SJCRH30 (cell line): ENCODE measurements around the gene MIGA1. TPM values are rescaled to one million over a fixed set of nuclear protein-coding genes. Genes with fewer than 3 reads are reported as not detected.
A peak's percentile ranks its signal among the peaks of the same experiment; 100 is the strongest.

ENCODE experiments used
- DNase-seq, 2 experiments: peaks; one replicate each; pipeline ENCODE4 v3.0.0-alpha.2; 2015 to 2020
- H3K27ac ChIP-seq: fragments of 250-450 bp; sonication (Bioruptor Pico); 2 replicates; pipeline ENCODE4 v1.5.1; 2020; ENCODE audit warnings: mild to moderate bottlenecking, moderate library complexity
- H3K27me3 ChIP-seq: fragments of 250-450 bp; sonication (Bioruptor Pico); 2 replicates; pipeline ENCODE4 v1.5.1; 2020; ENCODE audit warnings: mild to moderate bottlenecking, moderate library complexity
- H3K36me3 ChIP-seq: fragments of 250-450 bp; sonication (Bioruptor Pico); 2 replicates; pipeline ENCODE4 v1.5.1; 2020; ENCODE audit warnings: mild to moderate bottlenecking, moderate library complexity
- H3K4me1 ChIP-seq: fragments of 250-450 bp; sonication (Bioruptor Pico); 2 replicates; pipeline ENCODE4 v1.5.1; 2020; ENCODE audit warnings: mild to moderate bottlenecking, moderate library complexity
- H3K4me3 ChIP-seq: fragments of 250-450 bp; sonication (Bioruptor Pico); 2 replicates; pipeline ENCODE4 v1.5.1; 2020; ENCODE audit warnings: mild to moderate bottlenecking, moderate library complexity
- H3K9me3 ChIP-seq: fragments of 250-450 bp; sonication (Bioruptor Pico); replicated peaks from 2 replicates; pipeline ENCODE4 v1.5.1; 2020; ENCODE audit warnings: mild to moderate bottlenecking, moderate library complexity
- total RNA-seq: library from RNA; depleted of rRNA; stranded (reverse); fragments of >200 nt; shearing (Covaris generic); gene quantifications from 2 replicates; pipeline ENCODE4 v1.2.3, GENCODE V29; 2014

Gene MIGA1
- total RNA-seq, 1 experiment from 2014 or later = 8.8 TPM

DNA sequence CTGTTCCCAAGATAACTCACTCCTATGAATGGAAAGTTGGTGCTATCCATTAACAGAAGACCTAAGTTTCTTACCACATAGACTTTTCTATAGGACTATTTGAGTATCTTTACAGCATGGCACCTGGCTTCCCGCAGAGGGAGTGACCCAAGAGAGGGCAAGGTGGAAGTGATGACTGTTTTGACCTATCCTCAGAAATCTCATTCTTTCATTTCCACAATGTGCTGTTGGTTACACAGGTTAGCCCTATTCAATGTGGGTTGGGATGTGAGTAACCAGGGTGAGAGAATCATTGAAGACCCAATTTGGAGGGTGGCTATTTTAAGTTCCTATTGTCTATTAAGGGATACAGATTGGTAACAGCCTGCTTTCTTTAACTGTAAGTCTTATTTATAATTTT, 70.6 kb downstream of the MIGA1 start:
- Histone ChIP-seq H3K9me3 (no peaks in the 10 kb centered on the region), H3K4me1 (no peaks in the 10 kb centered on the region), H3K36me3 (0 out of 2 replicates have a peak, but pooled peaks cover under 1% of the 10 kb centered on the region), H3K27me3 (no peaks in the 10 kb centered on the region), H3K4me3 (no peak overlapping the region), H3K27ac (no peak overlapping the region)
- DNase-seq = no peak

DNA sequence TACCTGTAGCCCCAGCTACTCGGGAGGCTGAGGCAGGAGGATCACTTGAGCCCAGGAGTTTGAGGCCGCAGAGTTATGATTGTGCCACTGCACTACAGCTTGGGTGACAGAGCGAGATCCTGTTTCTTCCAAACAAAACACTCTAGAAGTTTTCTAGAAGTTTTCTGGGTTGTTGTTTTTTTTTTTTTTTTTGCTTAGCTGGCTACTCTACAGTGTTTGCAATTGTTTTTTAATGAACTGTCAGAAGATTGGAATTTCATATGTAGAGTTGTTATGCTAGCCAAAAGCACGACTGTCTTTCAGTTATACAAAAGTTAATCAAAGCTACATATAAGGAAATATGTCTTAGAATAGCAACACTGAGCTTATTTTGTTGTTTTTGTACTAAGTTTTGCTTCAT, 78.1 kb downstream of the MIGA1 start:
- no peaks in the 10 kb centered on the region for H3K4me1 ChIP-seq
- peaks cover 5% of the 10 kb centered on the region; the same call in 1 of the 2 replicates for H3K9me3 ChIP-seq
- no peaks in the 10 kb centered on the region for H3K27me3 ChIP-seq
- H3K27ac ChIP-seq = no peak overlapping the region
- DNase-seq = no peak
- no peak overlapping the region for H3K4me3 ChIP-seq
- H3K36me3 ChIP-seq = peaks cover 7% of the 10 kb centered on the region; the same call in 1 of the 2 replicates

DNA sequence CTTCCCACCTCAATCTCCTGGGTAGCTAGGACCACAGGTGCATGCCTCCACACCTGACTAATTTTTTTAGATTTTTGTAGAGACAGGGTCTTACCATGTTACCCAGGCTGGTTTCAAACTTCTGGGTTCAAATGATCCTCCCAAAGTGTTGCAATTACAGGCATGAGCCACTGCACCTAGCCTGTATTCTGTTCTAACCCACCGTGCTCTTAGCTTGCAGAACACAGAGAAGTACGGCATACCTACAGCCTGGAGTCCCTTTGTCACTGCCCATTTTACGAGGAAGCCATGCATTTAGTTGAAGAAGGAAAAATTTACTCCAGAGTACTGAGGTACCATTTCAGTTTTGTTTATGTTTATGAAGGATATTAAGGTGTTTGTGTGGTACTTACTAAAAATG, 79.3 kb downstream of the MIGA1 start:
- Histone ChIP-seq H3K27me3 (no peaks in the 10 kb centered on the region), H3K27ac (no peak overlapping the region), H3K4me1 (no peaks in the 10 kb centered on the region), H3K36me3 (peaks cover 7% of the 10 kb centered on the region; the same call in 1 of the 2 replicates), H3K9me3 (peaks cover 5% of the 10 kb centered on the region; the same call in 1 of the 2 replicates), H3K4me3 (no peak overlapping the region)
- DNase-seq = no peak

DNA sequence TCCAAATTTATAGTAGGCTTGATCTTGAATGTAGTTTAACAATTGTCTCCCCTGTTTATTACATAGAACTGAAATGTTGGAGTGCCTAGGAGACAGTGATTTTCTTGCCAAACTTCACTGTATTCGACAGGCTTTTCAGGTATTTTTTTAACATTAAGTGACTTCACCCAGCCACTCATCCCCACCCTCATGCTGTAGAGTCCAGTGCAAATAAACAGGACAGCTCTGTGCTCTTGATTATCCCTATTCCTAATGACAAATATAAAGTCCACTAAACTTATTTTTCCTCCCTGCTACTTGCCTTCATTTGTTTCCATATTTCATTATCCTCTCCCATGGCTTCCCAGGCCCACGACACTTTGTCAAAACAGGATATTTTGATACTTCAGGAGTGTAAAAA, 79.8 kb downstream of the MIGA1 start:
- H3K27me3 ChIP-seq = no peaks in the 10 kb centered on the region
- peaks cover 5% of the 10 kb centered on the region; the same call in 1 of the 2 replicates for H3K9me3 ChIP-seq
- H3K36me3 ChIP-seq = peaks cover 7% of the 10 kb centered on the region; the same call in 1 of the 2 replicates
- H3K27ac ChIP-seq = no peak overlapping the region
- no peak overlapping the region for H3K4me3 ChIP-seq
- no peaks in the 10 kb centered on the region for H3K4me1 ChIP-seq
- DNase-seq = no peak

DNA sequence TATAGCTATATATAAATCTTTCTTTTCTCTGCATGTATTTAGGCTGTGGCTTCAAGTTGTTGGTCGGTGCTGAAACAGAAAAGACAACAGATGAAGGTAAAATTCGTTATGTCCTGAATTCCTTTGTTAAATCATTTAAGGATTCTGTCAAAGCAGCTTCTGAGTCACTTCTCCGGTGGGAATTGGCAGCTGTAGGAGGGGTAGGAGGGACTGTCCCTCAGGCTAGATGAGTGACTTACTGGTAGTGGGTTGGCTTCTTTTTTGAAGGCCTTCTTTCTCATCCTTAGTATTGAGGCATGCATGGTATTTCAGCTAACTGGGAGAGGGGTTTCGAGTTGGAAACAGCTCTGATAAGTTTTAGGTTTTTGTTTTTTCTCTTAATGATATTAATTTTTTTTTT, 86.8 kb downstream of the MIGA1 start:
- no peaks in the 10 kb centered on the region for H3K27me3 ChIP-seq
- no peak overlapping the region for H3K27ac ChIP-seq
- no peaks in the 10 kb centered on the region for H3K9me3 ChIP-seq
- H3K4me1 ChIP-seq = no peaks in the 10 kb centered on the region
- peaks cover 5% of the 10 kb centered on the region; the same call in 1 of the 2 replicates for H3K36me3 ChIP-seq
- DNase-seq = no peak
- no peak overlapping the region for H3K4me3 ChIP-seq

GRCh38 chr1:77872645-77873044, 93.2 kb downstream of the MIGA1 start:
- Histone ChIP-seq H3K4me3 (no peak overlapping the region), H3K9me3 (no peaks in the 10 kb centered on the region), H3K27ac (no peak overlapping the region), H3K36me3 (peaks cover 7% of the 10 kb centered on the region), H3K4me1 (peaks cover 5% of the 10 kb centered on the region), H3K27me3 (no peaks in the 10 kb centered on the region)
- DNase-seq = no peak

- Histone ChIP-seq H3K27ac (no peak overlapping the region), H3K36me3 (peaks cover 7% of the 10 kb centered on the region), H3K4me1 (peaks cover 5% of the 10 kb centered on the region), H3K9me3 (no peaks in the 10 kb centered on the region), H3K27me3 (no peaks in the 10 kb centered on the region), H3K4me3 (no peak overlapping the region)
- DNase-seq = no peak
These were observed 94.0 kb downstream of the MIGA1 start for GRCh38 chr1:77873461-77873860.

DNA sequence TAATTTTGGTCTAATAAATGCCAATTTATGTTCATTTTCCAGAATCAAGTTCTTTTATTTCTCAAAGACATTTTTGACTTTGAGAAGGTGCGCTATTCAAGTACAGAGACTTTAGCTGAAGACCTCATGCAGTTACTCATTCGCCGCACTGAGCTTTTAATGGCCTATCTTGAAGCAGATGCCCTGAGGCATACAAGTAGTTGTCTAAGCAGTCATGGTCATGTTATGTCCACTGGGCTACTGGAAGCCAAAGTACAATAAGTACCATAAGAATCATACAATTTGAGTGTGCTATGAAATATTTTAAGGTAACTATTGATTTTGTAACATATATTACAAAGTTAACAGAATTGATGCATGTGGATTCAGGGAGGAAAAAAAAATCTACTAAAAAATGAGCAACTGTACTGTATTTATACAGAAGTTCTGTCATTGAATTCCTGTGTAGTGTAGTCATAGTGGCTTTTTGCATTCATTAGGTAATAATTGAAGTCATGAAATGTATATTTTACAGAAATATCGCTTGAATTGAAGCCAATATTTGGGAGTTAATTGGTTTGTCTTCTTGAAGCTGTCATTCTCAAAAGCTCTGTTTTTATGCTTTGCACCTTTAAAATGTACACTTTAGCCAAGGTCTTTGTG, 95.5 kb downstream of the MIGA1 start:
- H3K27ac ChIP-seq = no peak overlapping the region
- peaks cover 5% of the 10 kb centered on the region; the same call in 1 of the 2 replicates for H3K36me3 ChIP-seq
- peak in 1 of 2 experiments; percentile 15 for DNase-seq
- no peaks in the 10 kb centered on the region for H3K27me3 ChIP-seq
- H3K9me3 ChIP-seq = no peaks in the 10 kb centered on the region
- peaks cover 5% of the 10 kb centered on the region for H3K4me1 ChIP-seq
- H3K4me3 ChIP-seq = no peak overlapping the region

GRCh38 chr1:77876884-77877283, 97.4 kb downstream of the MIGA1 start:
- no peak for DNase-seq
- H3K27me3 ChIP-seq = no peaks in the 10 kb centered on the region
- H3K27ac ChIP-seq = no peak overlapping the region
- peaks cover 5% of the 10 kb centered on the region for H3K4me1 ChIP-seq
- H3K4me3 ChIP-seq = no peak overlapping the region
- peaks cover 5% of the 10 kb centered on the region; the same call in 1 of the 2 replicates for H3K36me3 ChIP-seq
- no peaks in the 10 kb centered on the region for H3K9me3 ChIP-seq

DNA sequence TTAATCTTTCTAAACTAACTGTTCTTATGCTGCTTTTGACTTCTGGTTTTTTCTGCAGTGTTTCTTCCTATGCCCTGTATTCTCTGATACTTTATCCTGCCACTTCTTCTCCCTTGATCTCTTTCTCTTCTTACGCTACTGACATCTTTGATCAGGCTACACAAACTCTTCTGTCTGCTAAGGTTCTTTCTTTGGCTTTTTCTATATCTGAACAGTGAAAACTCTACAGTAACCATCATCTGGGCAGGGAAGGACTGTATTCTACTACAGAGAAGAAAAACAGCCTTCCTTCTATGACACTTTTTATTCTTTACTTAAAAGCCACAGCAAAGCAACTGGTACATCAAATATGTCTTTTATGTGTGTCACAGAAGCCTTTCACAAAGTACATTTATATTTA, 101.6 kb downstream of the MIGA1 start:
- no peak overlapping the region for H3K4me3 ChIP-seq
- H3K27ac ChIP-seq = no peak overlapping the region
- H3K27me3 ChIP-seq = no peaks in the 10 kb centered on the region
- DNase-seq = no peak
- H3K4me1 ChIP-seq = no peaks in the 10 kb centered on the region; the same call in 1 of the 2 replicates
- H3K9me3 ChIP-seq = no peaks in the 10 kb centered on the region
- H3K36me3 ChIP-seq = no peaks in the 10 kb centered on the region

DNA sequence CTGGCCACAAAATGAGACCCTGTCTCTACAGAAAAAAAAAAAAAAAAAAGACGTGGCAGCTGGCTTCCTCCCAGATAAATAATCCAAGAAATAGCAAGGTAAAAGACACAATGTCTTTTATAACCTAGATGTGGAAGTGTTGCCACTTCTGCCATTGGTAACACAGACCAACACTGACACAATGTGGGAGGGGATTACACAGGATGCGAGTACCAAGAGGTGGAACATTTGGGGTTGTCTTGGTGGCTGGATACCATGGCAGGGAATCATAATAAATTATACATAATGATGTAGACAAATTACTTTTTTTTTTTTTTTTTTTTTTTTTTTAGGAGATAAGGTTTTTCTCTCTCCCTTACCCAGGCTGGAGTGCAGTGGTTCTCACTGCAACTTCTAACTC, 103.0 kb downstream of the MIGA1 start:
- no peak for DNase-seq
- no peaks in the 10 kb centered on the region for H3K9me3 ChIP-seq
- no peaks in the 10 kb centered on the region for H3K27me3 ChIP-seq
- no peak overlapping the region for H3K27ac ChIP-seq
- no peaks in the 10 kb centered on the region; the same call in 1 of the 2 replicates for H3K4me1 ChIP-seq
- no peaks in the 10 kb centered on the region for H3K36me3 ChIP-seq
- H3K4me3 ChIP-seq = no peak overlapping the region

DNA sequence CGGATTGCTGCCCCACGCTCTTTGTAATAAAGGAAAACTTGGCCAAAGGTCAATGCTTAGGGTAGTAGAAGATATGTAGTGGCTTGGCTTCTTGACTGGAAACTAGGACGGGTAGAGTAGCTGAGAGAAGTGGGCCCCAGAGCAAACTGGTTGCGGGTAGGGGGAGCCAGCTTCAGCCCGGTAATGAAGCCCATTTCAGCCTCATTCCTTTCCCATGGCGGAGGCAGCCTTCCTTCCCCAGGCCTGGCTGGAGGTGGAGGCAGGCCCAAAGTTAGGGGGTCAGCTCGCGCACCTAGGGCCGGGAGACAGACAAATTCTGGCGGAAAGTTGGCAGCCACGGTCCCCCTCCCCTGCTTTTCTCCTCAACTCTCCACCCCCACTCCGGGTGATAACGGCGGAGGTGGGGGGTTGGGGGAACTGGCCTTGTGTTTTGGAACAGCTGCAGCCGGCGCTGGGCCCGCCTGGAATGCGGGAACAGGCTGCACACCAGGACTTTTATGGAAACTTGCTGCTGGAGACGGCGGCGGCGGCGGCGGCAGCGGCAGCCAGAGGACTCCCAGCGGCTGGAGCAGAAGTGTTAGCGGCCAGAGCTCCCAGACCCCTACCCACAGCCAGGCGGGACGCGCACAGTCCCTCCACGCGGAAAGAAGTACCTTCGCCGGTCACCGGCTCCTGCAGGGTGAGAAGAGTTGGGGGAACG, 108.8 kb downstream of the MIGA1 start, which contains the start of gene NEXN:
TSS of gene NEXN (plus strand) at position 544 of the 700 bp plus-strand sequence. CDS start 27,483 bp downstream, outside the sequence.
- Histone ChIP-seq H3K27ac (peak within 1 kb of the TSS; percentile 97), H3K4me1 (peaks cover 11% of the 10 kb centered on the region; the same call in 1 of the 2 replicates), H3K9me3 (no peaks in the 10 kb centered on the region), H3K4me3 (peak within 1 kb of the TSS; percentile 93), H3K27me3 (no peaks in the 10 kb centered on the region), H3K36me3 (peaks cover 3% of the 10 kb centered on the region; the same call in 1 of the 2 replicates)
- peak; percentile 94 for DNase-seq

DNA sequence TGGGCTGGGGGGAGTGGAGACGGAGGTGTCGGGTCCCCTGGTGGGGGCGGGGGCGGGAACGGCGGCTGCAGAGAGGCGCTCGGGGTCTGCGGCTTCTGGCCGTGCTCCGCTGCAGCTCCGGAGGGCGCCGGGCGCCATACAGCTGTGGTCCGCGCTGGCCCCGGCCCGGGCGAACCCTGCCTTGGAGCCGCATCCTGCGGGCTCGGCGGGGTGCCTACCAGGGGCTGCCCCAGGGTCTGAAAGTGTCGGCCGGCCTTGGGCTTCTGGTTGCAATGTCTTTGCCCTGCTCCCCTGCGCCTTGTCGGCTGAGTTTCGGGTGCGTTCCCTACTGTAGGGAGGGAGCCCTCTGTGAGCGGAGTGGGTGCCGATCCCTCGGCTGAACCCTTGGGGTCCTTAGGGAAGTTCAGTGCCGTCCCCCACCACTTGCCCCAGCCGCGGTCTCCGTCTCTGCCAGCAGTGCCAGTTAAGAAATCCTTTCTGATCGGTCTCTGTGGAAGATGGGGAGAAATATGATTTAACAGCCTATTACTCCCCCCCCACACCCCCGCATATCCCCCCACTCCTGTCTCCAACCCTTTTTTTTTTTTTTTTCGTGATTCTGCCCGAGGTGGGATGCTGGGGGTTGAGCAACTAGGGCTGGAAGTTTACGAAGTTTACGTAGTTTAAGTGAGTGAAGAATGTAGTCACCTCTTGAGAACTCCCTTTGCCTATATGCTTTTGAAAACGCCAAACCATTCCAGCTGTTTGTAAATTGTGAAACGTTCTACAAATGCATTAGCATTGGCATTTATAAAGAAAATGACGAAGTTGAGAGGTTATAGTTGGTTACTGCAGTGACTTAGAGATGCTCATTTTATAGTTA, 109.6 kb downstream of the MIGA1 start:
- Histone ChIP-seq H3K27ac (peak overlapping the region; percentile 97), H3K9me3 (no peaks in the 10 kb centered on the region)

GRCh38 chr1:77889671-77890070, 110.2 kb downstream of the MIGA1 start:
- H3K36me3 ChIP-seq = peaks cover 7% of the 10 kb centered on the region; the same call in 1 of the 2 replicates
- H3K9me3 ChIP-seq = no peaks in the 10 kb centered on the region
- H3K4me1 ChIP-seq = peaks cover 11% of the 10 kb centered on the region; the same call in 1 of the 2 replicates
- no peaks in the 10 kb centered on the region for H3K27me3 ChIP-seq
- peak overlapping the region; percentile 97 for H3K27ac ChIP-seq
- no peak for DNase-seq
- peak overlapping the region; percentile 93 for H3K4me3 ChIP-seq

More for the DNA sequence above, 109.6 kb downstream of the MIGA1 start:
- H3K36me3 ChIP-seq = peaks cover 6% of the 10 kb centered on the region; the same call in 1 of the 2 replicates
- no peaks in the 10 kb centered on the region for H3K27me3 ChIP-seq
- peak; percentile 78 to 79 for DNase-seq
- H3K4me1 ChIP-seq = peaks cover 11% of the 10 kb centered on the region; the same call in 1 of the 2 replicates
- peak overlapping the region; percentile 93 for H3K4me3 ChIP-seq
